Right lobe of liver (tissue), 6 donors: Measurements from ENCODE around the gene FNTB. TPM values are rescaled to one million over a fixed set of nuclear protein-coding genes. Genes with fewer than 3 reads are reported as not detected.

Experiments
- ATAC-seq, 4 donors: fragments of 200-7000 bp; cut with Tn5 transposase; one replicate each; pipeline ENCODE4 v1.9.1; 2020; ENCODE audit warnings: mild to moderate bottlenecking in 4 of 4, moderate library complexity in 4 of 4
- DNase-seq, 3 donors: peaks; one replicate each; pipeline ENCODE4 v3.0.0-alpha.2; 2020
- H3K27ac ChIP-seq, 3 donors: fragments of 200-600 bp; one replicate each; pipeline ENCODE4 v1.8.0; 2022
- H3K27me3 ChIP-seq, 2 donors: fragments of 200-600 bp; one replicate each; pipeline ENCODE4 v1.8.0; 2022
- H3K36me3 ChIP-seq, 4 donors: fragments of 200-600 bp; sonication (generic) in 1 of 4; one replicate each; pipeline versions ENCODE4 v1.5.1 to v1.8.0; 2017 to 2022; ENCODE audit warnings: control low read depth in 1 of 4
- H3K4me1 ChIP-seq, 4 donors: fragments of 200-600 bp; sonication (generic) in 1 of 4; one replicate each; pipeline versions ENCODE4 v1.5.1 to v1.8.0; 2017 to 2022; ENCODE audit warnings: control low read depth in 1 of 4
- H3K4me3 ChIP-seq, 3 donors: fragments of 200-600 bp; one replicate each; pipeline ENCODE4 v1.8.0; 2022
- H3K9me3 ChIP-seq, 4 donors: fragments of 200-600 bp; sonication (generic) in 1 of 4; one replicate each; pipeline versions ENCODE4 v1.5.1 to v1.8.0; 2017 to 2022; ENCODE audit warnings: control low read depth in 1 of 4
- POLR2A ChIP-seq: fragments of 450-650 bp; IDR thresholded peaks from one replicate; pipeline ENCODE4 v1.6.1; 2017; ENCODE audit warnings: antibody characterized with exemption, mild to moderate bottlenecking
- WGBS: methylation state at CpG from one replicate; pipeline ENCODE4 v1.1.6; 2018; ENCODE audit warnings: low coverage, low lambda C conversion rate; ENCODE audit not compliant: insufficient coverage; ENCODE audit errors: missing lambda C conversion rate; 5-methylcytosine and 5-hydroxymethylcytosine counted together
- intact Hi-C, 2 donors: fragments of 100-400 bp; cut with DNase I; formaldehyde crosslinking; loops; one replicate each; pipeline versions ENCODE4 v1.11.2 to v1.14.1; 2022
- total RNA-seq, 6 experiments: library from RNA; depleted of rRNA in 2 of 6; stranded (reverse); fragments of >200 nt in 2 of 6; fragmentation: NEBNext Ultra II Directional in 3 of 6; extraction: Animal tissue kit (Norgen Biotek cat#: 25700) in 3 of 6; gene quantifications; one replicate each; pipeline versions ENCODE4 v1.1.0 to v1.2.4, GENCODE V29; 2016 to 2023
- TF ChIP-seq, protein P1 (sequence below), 4 donors: fragments of 200-600 bp in 3 of 4; fragments of 450-650 bp in 1 of 4; IDR thresholded peaks; one replicate each; pipeline versions ENCODE4 v1.5.1 to v1.8.0; 2016 to 2022; ENCODE audit warnings: antibody characterized with exemption in 4 of 4, mild to moderate bottlenecking in 2 of 4
- donor health status: DM: no; HTN: yes; CAD: no.
- donor health status: DM: no; HTN: no; CAD: no.
- donor health status: DM: no; HTN: no; CAD: no.
- donor health status: DM: no; HTN: yes; CAD: no.
- donor health status: DM: no; HTN: yes; CAD: no.

FNTB gene
- total RNA-seq, 6 experiments from 2014 or later = 6.1 to 19.2 (median 9.0) TPM

DNA sequence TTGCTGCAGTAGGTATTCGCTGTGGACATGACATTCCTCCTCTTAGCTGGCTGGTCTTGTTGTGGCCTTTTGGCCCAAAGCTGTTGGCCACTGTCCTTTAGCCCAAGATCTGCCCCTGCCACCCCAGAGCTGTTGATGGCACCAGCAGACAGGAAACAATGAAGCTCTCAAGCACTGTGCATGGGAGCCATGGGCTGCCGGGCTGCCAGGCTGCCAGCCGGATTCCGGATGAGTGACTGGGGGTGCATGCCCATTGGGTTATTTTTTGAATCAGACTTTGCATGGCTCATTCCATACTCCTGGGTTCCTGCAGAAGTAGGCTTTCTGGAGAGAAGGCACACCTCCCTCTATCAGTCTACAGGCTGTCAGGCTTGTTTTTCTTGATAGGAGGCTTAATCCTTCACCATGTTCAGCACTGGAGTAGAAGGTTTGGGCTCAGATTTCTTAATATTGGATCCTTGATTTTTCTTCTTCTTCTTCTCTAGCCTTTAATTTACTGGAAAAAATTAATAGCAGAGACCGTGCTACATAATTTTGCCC lies 83.2 kb downstream of the FNTB start:
- Histone ChIP-seq H3K4me1 (no peaks in the 10 kb centered on the region), H3K27ac (no peak overlapping the region), H3K4me3 (no peak overlapping the region), H3K36me3 (peaks cover 0 to 6% (median 0%) of the 10 kb centered on the region in 4 donors), H3K27me3 (no peaks in the 10 kb centered on the region), H3K9me3 (no peaks in the 10 kb centered on the region)
- intact Hi-C loops = no loop called here
- WGBS = no CpG with 5 or more reads among the region's 5 CpGs
- no peak for TF ChIP-seq POLR2A
- TF ChIP-seq, protein P1, sequence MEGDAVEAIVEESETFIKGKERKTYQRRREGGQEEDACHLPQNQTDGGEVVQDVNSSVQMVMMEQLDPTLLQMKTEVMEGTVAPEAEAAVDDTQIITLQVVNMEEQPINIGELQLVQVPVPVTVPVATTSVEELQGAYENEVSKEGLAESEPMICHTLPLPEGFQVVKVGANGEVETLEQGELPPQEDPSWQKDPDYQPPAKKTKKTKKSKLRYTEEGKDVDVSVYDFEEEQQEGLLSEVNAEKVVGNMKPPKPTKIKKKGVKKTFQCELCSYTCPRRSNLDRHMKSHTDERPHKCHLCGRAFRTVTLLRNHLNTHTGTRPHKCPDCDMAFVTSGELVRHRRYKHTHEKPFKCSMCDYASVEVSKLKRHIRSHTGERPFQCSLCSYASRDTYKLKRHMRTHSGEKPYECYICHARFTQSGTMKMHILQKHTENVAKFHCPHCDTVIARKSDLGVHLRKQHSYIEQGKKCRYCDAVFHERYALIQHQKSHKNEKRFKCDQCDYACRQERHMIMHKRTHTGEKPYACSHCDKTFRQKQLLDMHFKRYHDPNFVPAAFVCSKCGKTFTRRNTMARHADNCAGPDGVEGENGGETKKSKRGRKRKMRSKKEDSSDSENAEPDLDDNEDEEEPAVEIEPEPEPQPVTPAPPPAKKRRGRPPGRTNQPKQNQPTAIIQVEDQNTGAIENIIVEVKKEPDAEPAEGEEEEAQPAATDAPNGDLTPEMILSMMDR (IDR thresholded peaks at IDR 0.05) = no peak
- DNase-seq (no peak), ATAC-seq (no peak)

- H3K36me3 ChIP-seq = peaks cover 0 to 5% (median 0%) of the 10 kb centered on the region in 4 donors
- H3K27ac ChIP-seq = no peak overlapping the region
- no peak for DNase-seq
- no peak overlapping the region for H3K4me3 ChIP-seq
- WGBS = 70% methylated on average over 2 of the region's 12 CpGs
- no peaks in the 10 kb centered on the region for H3K9me3 ChIP-seq
- ATAC-seq = peak in 1 of 4 donors; percentile 31
- H3K27me3 ChIP-seq = no peaks in the 10 kb centered on the region
- no peaks in the 10 kb centered on the region for H3K4me1 ChIP-seq
- intact Hi-C loops = no loop called here
- TF ChIP-seq POLR2A = no peak
- TF ChIP-seq, protein P1 (IDR thresholded peaks at IDR 0.05) = no peak
These were observed 83.8 kb downstream of the FNTB start for GRCh38 chr14:65070471-65070976.

DNA sequence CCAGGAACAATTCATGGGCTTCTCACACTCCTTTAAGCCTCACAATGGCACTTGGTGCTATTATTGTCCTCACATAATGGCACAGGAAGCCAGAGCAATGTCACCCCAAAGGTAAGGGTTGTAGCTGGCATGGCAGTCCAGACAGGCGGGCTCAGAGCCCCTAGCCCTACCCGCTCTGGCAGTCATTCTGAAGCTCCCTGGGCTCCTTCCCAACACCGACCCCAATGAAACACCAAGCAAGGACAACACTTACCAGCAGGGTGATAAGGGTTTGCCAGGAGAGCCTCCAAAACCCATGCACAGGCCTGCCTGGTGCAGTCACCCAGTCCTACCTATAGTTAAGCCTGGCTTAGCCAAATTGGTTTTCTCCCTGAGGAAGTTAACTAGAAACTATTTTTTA lies 84.8 kb downstream of the FNTB start:
- ATAC-seq (no peak), DNase-seq (no peak)
- intact Hi-C loops = no loop called here
- Histone ChIP-seq H3K4me3 (no peak overlapping the region), H3K9me3 (no peaks in the 10 kb centered on the region), H3K36me3 (peaks cover 0 to 12% (median 7%) of the 10 kb centered on the region in 4 donors), H3K4me1 (no peaks in the 10 kb centered on the region), H3K27me3 (no peaks in the 10 kb centered on the region), H3K27ac (no peak overlapping the region)
- WGBS = 100% methylated on average over 1 of the region's 3 CpGs
- TF ChIP-seq, protein P1 (IDR thresholded peaks at IDR 0.05) = no peak
- no peak for TF ChIP-seq POLR2A

DNA sequence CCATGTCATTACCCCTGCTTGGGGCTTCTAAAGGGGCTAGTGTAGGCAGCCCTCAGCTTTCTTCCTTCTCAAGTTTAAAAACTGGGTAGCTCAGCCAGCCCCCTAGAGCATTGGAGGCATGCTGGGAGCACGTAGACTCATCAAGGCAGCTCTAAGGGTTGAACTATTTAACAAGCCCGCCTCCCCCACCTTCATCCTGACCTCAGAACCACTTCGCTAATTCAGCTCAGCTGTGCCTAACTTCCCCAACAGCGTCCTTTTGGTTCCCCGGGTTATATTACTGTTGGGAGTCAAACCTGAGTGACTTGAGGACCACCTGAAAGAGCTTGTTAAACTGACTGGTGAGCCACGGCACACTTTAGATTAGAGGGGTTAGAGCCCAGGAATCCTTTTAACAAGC lies 85.6 kb downstream of the FNTB start:
- H3K4me1 ChIP-seq = no peaks in the 10 kb centered on the region
- WGBS = 72% methylated on average over 4 of the region's 6 CpGs
- intact Hi-C loops = no loop called here
- peaks cover 0 to 20% (median 10%) of the 10 kb centered on the region in 4 donors for H3K36me3 ChIP-seq
- no peaks in the 10 kb centered on the region for H3K27me3 ChIP-seq
- H3K27ac ChIP-seq = no peak overlapping the region
- TF ChIP-seq, protein P1 (IDR thresholded peaks at IDR 0.05) = no peak
- no peak for TF ChIP-seq POLR2A
- DNase-seq (no peak), ATAC-seq (peak in 2 of 4 donors; percentile 9 to 33)
- H3K4me3 ChIP-seq = no peak overlapping the region
- H3K9me3 ChIP-seq = no peaks in the 10 kb centered on the region
